Upper lobe of left lung (tissue), 6 donors: Measurements from ENCODE around the gene CTXND2. TPM values are rescaled to one million over a fixed set of nuclear protein-coding genes. Genes with fewer than 3 reads are reported as not detected.
"Not testable (repeated sequence)": the region's sequence is repeated elsewhere in the genome, so short reads cannot be mapped to it uniquely, and the experiment has no call there.

Experiments used
- ATAC-seq, 2 donors: fragments of 200-7000 bp; cut with Tn5 transposase; one replicate each; pipeline ENCODE4 v1.9.1; 2022; ENCODE audit warnings: mild to moderate bottlenecking in 2 of 2, moderate library complexity in 2 of 2; ENCODE audit not compliant: low FRiP score in 2 of 2
- DNase-seq, 2 donors: peaks; one replicate each; pipeline ENCODE4 v3.0.0-alpha.2; 2019 to 2020
- H3K27ac ChIP-seq, 4 donors: fragments of 200-600 bp; sonication (generic); one replicate each; pipeline ENCODE4 v1.5.1; 2016 to 2019
- H3K27me3 ChIP-seq, 4 donors: fragments of 200-600 bp; sonication (generic); one replicate each; pipeline ENCODE4 v1.5.1; 2017 to 2019
- H3K36me3 ChIP-seq, 4 donors: fragments of 200-600 bp; sonication (generic); one replicate each; pipeline ENCODE4 v1.5.1; 2016 to 2019
- H3K4me1 ChIP-seq, 4 donors: fragments of 200-600 bp; sonication (generic); one replicate each; pipeline ENCODE4 v1.5.1; 2018 to 2019
- H3K4me3 ChIP-seq, 4 donors: fragments of 200-600 bp; sonication (generic); one replicate each; pipeline ENCODE4 v1.5.1; 2017 to 2019; ENCODE audit warnings: mild to moderate bottlenecking in 2 of 4, moderate library complexity in 1 of 4
- H3K9me3 ChIP-seq, 4 donors: fragments of 200-600 bp; sonication (generic); one replicate each; pipeline ENCODE4 v1.5.1; 2018 to 2019
- EP300 ChIP-seq, 4 donors: sonication (generic); formaldehyde crosslinking; IDR thresholded peaks; one replicate each; pipeline ENCODE4 v1.5.1; 2017; ENCODE audit warnings: antibody characterized with exemption in 4 of 4, control low read depth in 2 of 4
- POLR2A ChIP-seq, 4 donors: fragments of 450-650 bp; IDR thresholded peaks; one replicate each; pipeline ENCODE4 v1.5.1; 2016 to 2017; ENCODE audit warnings: antibody characterized with exemption in 4 of 4, mild to moderate bottlenecking in 2 of 4
- POLR2AphosphoS5 ChIP-seq, 2 donors: sonication (generic); formaldehyde crosslinking; IDR thresholded peaks; one replicate each; pipeline ENCODE4 v1.5.1; 2017; ENCODE audit warnings: antibody characterized with exemption in 2 of 2
- WGBS, 2 donors: methylation state at CpG; one replicate each; pipeline ENCODE4 v1.1.5; 2017 to 2018; 5-methylcytosine and 5-hydroxymethylcytosine counted together
- total RNA-seq, 6 donors: library from RNA; depleted of rRNA in 4 of 6; stranded (reverse); fragments of >200 nt in 4 of 6; gene quantifications; one replicate each; pipeline versions ENCODE4 v1.1.0 to v1.2.1, GENCODE V29; 2016 to 2021
- TF ChIP-seq, protein P1 (sequence below), 6 experiments: fragments of 450-650 bp in 4 of 6; fragments of 200-600 bp in 2 of 6; sonication (generic) in 2 of 6; IDR thresholded peaks; one replicate each; pipeline ENCODE4 v1.5.1; 2016 to 2019; ENCODE audit warnings: antibody characterized with exemption in 6 of 6
- donor health status: DM: no; HTN: no; CAD: no; lungs with moderate emphysema.
- donor health status: DM: no; HTN: yes; CAD: no; lungs with severe emphysema.

CTXND2 gene
- total RNA-seq: not detected

DNA sequence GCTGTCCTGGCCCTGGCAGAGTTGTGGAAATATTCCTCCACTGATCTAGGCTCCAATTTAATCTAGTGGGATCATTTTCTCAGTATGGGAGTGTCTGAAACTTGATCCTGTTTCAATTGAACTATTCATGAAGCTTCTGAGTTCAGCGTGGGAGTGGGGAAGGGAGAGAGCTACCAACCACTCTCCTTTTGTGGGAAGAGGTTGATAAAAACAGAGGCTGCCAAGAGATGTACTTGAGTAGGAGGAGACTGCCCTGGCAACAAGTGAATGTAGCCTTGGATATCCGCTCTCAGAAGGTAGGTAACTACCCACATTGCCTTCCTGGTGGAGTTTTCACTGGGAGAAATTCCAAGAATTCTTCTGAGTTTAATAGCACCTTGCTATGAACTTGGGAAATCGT lies at the start of gene CTXND2:
CTXND2 (plus strand) TSS at position 119 of the 400 bp plus-strand sequence. CDS start 25,179 bp downstream, outside the sequence.
- Histone ChIP-seq H3K9me3 (no peaks in the 10 kb centered on the region), H3K4me1 (peaks cover 0 to under 1% (median 0%) of the 10 kb centered on the region in 4 donors), H3K36me3 (no peaks in the 10 kb centered on the region), H3K27ac (no peak within 1 kb of the TSS), H3K4me3 (no peak within 1 kb of the TSS), H3K27me3 (no peaks in the 10 kb centered on the region)
- WGBS, 2 donors: 37 to 43% methylated on average over 3 of the region's 3 CpGs
- TF ChIP-seq, protein P1, sequence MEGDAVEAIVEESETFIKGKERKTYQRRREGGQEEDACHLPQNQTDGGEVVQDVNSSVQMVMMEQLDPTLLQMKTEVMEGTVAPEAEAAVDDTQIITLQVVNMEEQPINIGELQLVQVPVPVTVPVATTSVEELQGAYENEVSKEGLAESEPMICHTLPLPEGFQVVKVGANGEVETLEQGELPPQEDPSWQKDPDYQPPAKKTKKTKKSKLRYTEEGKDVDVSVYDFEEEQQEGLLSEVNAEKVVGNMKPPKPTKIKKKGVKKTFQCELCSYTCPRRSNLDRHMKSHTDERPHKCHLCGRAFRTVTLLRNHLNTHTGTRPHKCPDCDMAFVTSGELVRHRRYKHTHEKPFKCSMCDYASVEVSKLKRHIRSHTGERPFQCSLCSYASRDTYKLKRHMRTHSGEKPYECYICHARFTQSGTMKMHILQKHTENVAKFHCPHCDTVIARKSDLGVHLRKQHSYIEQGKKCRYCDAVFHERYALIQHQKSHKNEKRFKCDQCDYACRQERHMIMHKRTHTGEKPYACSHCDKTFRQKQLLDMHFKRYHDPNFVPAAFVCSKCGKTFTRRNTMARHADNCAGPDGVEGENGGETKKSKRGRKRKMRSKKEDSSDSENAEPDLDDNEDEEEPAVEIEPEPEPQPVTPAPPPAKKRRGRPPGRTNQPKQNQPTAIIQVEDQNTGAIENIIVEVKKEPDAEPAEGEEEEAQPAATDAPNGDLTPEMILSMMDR (IDR thresholded peaks at IDR 0.05): no peak
- TF ChIP-seq POLR2A (IDR thresholded peaks at IDR 0.05) (no peak), POLR2AphosphoS5 (IDR thresholded peaks at IDR 0.05) (no peak), EP300 (IDR thresholded peaks at IDR 0.05) (no peak)
- ATAC-seq: no peak
- DNase-seq: no peak

DNA sequence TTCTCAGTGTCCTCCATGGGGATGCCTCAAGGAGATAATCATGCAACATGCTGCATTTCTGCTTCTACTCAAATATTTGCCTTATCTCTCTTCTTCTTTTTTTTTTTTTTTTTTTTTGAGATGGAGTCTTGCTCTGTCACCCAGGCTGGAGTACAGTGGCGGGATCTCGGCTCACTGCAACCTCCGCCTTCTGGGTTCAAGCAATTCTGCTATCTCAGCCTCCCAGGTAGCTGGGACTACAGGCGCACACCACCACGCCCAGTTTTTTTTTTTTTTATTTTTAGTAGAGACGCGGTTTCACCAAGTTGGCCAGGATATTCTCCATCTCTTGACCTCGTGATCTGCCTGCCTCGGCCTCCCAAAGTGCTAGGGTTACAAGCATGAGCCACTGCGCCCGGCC lies 46.1 kb upstream of the CTXND2 start:
- Histone ChIP-seq H3K36me3 (peaks cover 4 to 52% (median 15%) of the 10 kb centered on the region in 4 donors), H3K4me1 (peaks cover 0 to 13% (median 5%) of the 10 kb centered on the region in 4 donors)
- not testable (repeated sequence) for H3K27me3 ChIP-seq, H3K27ac ChIP-seq, H3K4me3 ChIP-seq, H3K9me3 ChIP-seq, ATAC-seq, DNase-seq
- 92 to 93% methylated on average over 11 of the region's 11 CpGs for WGBS, 2 donors

DNA sequence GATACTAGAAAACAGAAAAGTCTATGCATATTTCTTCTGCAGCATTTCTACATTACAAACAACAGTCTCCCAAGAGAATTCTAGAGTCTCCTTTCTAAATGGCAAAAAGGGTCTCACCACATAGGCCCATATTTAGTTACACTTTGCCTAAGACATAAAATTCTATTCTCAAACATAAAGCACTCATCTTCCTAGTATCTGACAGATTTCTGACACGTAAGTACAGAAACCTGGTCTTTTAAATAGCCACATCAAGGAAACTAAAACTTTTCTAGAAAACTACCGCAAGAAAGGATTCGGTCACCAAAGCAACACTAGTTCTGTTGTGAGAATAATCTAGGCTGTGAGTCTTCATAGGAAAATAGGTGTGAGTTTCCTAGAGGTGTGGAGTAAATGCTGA lies 45.3 kb upstream of the CTXND2 start:
- Histone ChIP-seq H3K9me3 (no peaks in the 10 kb centered on the region), H3K27ac (no peak overlapping the region), H3K27me3 (no peaks in the 10 kb centered on the region), H3K4me1 (peaks cover 0 to 13% (median 5%) of the 10 kb centered on the region in 4 donors), H3K4me3 (no peak overlapping the region), H3K36me3 (peaks cover 0 to 46% (median 14%) of the 10 kb centered on the region in 4 donors)
- WGBS, 2 donors: 92 to 94% methylated on average over 3 of the region's 3 CpGs
- ATAC-seq (no peak), DNase-seq (no peak)
- TF ChIP-seq POLR2A (IDR thresholded peaks at IDR 0.05) (no peak), EP300 (IDR thresholded peaks at IDR 0.05) (no peak), POLR2AphosphoS5 (IDR thresholded peaks at IDR 0.05) (no peak)
- TF ChIP-seq, protein P1 (IDR thresholded peaks at IDR 0.05): no peak

DNA sequence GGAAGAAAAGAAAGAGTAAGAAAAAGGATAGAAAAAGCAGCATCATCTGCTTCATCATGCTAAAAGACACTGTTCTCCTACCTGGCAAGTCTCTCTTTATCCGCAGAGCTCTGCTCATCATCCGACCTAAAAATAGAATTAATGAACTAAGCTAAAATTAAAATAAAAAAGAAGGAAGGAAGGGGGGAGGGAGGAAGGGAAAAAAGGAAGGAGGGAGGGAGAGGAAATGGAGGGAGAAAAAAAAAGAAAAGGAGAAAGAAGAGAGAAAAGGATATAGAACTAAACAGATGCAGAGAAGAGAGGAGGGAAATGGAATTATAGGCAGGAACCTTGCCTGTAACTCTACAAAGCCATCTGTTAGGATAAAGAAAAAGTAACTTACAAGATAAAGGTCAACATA lies 44.6 kb upstream of the CTXND2 start:
- WGBS, 2 donors: 43 to 58% methylated on average over 2 of the region's 2 CpGs
- no peak overlapping the region for H3K4me3 ChIP-seq
- H3K9me3 ChIP-seq: no peaks in the 10 kb centered on the region
- ATAC-seq: no peak
- H3K27ac ChIP-seq: peak overlapping the region in 1 of 4 donors; percentile 10
- peaks cover 0 to 13% (median 5%) of the 10 kb centered on the region in 4 donors for H3K4me1 ChIP-seq
- no peak for TF ChIP-seq POLR2AphosphoS5 (IDR thresholded peaks at IDR 0.05)
- TF ChIP-seq POLR2A (IDR thresholded peaks at IDR 0.05): no peak
- no peak for TF ChIP-seq EP300 (IDR thresholded peaks at IDR 0.05)
- TF ChIP-seq, protein P1 (IDR thresholded peaks at IDR 0.05): no peak
- DNase-seq: no peak
- H3K36me3 ChIP-seq: peaks cover 0 to 40% (median 13%) of the 10 kb centered on the region in 4 donors
- no peaks in the 10 kb centered on the region for H3K27me3 ChIP-seq

DNA sequence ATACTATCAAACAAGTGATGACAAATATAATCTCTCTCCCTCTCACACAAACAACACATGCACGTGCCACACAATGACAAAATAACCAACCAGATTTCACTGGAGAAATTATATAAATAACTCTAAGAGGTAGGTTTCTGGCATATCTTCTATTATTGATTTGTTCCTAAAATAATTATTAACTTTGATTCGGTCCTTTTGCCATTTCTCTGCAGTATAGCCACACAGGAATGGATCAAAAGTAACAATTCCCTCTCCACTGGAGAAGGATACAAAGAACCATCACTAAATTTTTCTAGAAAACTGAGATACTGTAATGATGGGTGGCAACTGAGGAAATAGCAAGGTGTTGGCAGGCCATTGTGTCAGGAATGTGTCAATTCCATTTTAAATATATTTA lies 44.0 kb upstream of the CTXND2 start:
- WGBS, 2 donors: 82 to 90% methylated on average over 2 of the region's 2 CpGs
- ATAC-seq: no peak

More for the DNA sequence above, 44.0 kb upstream of the CTXND2 start:
- no peaks in the 10 kb centered on the region for H3K9me3 ChIP-seq
- no peak overlapping the region for H3K4me3 ChIP-seq
- peaks cover 2 to 41% (median 13%) of the 10 kb centered on the region in 4 donors for H3K36me3 ChIP-seq
- no peaks in the 10 kb centered on the region for H3K27me3 ChIP-seq
- H3K4me1 ChIP-seq: peaks cover 0 to 13% (median 5%) of the 10 kb centered on the region in 4 donors
- no peak for DNase-seq
- no peak overlapping the region for H3K27ac ChIP-seq
- TF ChIP-seq EP300 (IDR thresholded peaks at IDR 0.05): no peak
- TF ChIP-seq POLR2A (IDR thresholded peaks at IDR 0.05): no peak
- TF ChIP-seq, protein P1 (IDR thresholded peaks at IDR 0.05): no peak
